Measurements from ENCODE around the gene HDDC3. TPM values are rescaled to one million over a fixed set of nuclear protein-coding genes. Genes with fewer than 3 reads are reported as not detected.

HDDC3 gene
- total and polyA plus RNA-seq, 9 of the 15 experiments (the other 6 are each of a cell fraction or from before 2014, with no cell fraction given), result 14.9 to 55.8 (median 36.9) TPM

DNA sequence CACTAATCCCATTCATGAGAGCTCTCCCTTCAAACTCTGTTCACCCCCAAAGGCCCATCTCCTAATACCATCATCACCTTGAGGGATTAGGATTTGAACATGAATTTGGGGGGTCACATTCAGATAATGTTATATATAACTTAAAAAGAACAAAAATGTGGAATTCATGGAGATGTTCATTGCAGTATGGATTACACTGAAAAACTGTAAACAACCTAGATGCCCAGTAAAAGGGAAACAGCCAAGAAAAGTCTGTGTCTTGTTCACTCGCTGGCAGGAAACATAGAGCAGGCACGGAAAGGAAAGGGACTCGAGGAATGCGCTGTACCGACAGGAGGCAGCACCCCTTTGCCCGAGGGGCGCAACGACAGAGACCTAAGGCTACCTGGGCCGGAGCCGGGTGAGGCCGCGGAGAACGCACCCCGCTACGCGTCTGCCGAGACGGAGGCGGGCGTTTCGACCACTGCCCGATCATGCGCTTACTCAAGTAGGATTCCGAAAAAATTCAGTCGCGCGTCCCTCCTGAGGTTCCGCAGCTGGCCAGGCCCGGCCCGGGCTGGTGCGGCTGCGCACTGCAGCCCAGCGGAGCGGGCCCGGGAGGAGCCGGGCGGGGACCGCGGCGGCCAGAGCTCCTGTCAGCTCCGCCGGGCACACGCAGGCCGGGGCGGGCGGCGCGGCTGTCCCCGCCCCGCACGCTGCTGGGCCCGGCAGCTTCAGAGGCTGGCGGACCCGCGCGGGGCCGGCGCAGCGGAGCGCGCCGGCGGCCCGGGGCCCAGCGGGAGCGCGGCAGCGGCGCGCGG is 30.1 kb downstream of the HDDC3 start (continued):
- TF ChIP-seq, protein P1, sequence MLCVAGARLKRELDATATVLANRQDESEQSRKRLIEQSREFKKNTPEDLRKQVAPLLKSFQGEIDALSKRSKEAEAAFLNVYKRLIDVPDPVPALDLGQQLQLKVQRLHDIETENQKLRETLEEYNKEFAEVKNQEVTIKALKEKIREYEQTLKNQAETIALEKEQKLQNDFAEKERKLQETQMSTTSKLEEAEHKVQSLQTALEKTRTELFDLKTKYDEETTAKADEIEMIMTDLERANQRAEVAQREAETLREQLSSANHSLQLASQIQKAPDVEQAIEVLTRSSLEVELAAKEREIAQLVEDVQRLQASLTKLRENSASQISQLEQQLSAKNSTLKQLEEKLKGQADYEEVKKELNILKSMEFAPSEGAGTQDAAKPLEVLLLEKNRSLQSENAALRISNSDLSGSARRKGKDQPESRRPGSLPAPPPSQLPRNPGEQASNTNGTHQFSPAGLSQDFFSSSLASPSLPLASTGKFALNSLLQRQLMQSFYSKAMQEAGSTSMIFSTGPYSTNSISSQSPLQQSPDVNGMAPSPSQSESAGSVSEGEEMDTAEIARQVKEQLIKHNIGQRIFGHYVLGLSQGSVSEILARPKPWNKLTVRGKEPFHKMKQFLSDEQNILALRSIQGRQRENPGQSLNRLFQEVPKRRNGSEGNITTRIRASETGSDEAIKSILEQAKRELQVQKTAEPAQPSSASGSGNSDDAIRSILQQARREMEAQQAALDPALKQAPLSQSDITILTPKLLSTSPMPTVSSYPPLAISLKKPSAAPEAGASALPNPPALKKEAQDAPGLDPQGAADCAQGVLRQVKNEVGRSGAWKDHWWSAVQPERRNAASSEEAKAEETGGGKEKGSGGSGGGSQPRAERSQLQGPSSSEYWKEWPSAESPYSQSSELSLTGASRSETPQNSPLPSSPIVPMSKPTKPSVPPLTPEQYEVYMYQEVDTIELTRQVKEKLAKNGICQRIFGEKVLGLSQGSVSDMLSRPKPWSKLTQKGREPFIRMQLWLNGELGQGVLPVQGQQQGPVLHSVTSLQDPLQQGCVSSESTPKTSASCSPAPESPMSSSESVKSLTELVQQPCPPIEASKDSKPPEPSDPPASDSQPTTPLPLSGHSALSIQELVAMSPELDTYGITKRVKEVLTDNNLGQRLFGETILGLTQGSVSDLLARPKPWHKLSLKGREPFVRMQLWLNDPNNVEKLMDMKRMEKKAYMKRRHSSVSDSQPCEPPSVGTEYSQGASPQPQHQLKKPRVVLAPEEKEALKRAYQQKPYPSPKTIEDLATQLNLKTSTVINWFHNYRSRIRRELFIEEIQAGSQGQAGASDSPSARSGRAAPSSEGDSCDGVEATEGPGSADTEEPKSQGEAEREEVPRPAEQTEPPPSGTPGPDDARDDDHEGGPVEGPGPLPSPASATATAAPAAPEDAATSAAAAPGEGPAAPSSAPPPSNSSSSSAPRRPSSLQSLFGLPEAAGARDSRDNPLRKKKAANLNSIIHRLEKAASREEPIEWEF (CRISPR knock-in tag; IDR thresholded peaks at IDR 0.05), result peak; percentile 5; the same call in 1 of the 2 replicates
- TF ChIP-seq KLF1 (tag; IDR thresholded peaks at IDR 0.05), result no peak
- TF ChIP-seq EP300 (IDR thresholded peaks at IDR 0.05; ENCODE audit: low read length), result no peak
- TF ChIP-seq SREBF2 (CRISPR knock-in tag; IDR thresholded peaks at IDR 0.05), result no peak
- TF ChIP-seq, protein P2, sequence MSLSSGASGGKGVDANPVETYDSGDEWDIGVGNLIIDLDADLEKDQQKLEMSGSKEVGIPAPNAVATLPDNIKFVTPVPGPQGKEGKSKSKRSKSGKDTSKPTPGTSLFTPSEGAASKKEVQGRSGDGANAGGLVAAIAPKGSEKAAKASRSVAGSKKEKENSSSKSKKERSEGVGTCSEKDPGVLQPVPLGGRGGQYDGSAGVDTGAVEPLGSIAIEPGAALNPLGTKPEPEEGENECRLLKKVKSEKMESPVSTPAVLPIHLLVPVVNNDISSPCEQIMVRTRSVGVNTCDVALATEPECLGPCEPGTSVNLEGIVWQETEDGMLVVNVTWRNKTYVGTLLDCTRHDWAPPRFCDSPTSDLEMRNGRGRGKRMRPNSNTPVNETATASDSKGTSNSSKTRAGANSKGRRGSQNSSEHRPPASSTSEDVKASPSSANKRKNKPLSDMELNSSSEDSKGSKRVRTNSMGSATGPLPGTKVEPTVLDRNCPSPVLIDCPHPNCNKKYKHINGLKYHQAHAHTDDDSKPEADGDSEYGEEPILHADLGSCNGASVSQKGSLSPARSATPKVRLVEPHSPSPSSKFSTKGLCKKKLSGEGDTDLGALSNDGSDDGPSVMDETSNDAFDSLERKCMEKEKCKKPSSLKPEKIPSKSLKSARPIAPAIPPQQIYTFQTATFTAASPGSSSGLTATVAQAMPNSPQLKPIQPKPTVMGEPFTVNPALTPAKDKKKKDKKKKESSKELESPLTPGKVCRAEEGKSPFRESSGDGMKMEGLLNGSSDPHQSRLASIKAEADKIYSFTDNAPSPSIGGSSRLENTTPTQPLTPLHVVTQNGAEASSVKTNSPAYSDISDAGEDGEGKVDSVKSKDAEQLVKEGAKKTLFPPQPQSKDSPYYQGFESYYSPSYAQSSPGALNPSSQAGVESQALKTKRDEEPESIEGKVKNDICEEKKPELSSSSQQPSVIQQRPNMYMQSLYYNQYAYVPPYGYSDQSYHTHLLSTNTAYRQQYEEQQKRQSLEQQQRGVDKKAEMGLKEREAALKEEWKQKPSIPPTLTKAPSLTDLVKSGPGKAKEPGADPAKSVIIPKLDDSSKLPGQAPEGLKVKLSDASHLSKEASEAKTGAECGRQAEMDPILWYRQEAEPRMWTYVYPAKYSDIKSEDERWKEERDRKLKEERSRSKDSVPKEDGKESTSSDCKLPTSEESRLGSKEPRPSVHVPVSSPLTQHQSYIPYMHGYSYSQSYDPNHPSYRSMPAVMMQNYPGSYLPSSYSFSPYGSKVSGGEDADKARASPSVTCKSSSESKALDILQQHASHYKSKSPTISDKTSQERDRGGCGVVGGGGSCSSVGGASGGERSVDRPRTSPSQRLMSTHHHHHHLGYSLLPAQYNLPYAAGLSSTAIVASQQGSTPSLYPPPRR (CRISPR knock-in tag; IDR thresholded peaks at IDR 0.05; ENCODE audit: borderline replicate concordance), result no peak
- TF ChIP-seq FOXJ2 (tag; IDR thresholded peaks at IDR 0.05), result peak; percentile 13
- TF ChIP-seq OTX1 (CRISPR knock-in tag; IDR thresholded peaks at IDR 0.05), result no peak
- TF ChIP-seq, protein P3, sequence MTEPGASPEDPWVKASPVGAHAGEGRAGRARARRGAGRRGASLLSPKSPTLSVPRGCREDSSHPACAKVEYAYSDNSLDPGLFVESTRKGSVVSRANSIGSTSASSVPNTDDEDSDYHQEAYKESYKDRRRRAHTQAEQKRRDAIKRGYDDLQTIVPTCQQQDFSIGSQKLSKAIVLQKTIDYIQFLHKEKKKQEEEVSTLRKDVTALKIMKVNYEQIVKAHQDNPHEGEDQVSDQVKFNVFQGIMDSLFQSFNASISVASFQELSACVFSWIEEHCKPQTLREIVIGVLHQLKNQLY (CRISPR knock-in tag; conservative IDR thresholded peaks at IDR 0.05), result no peak
- TF ChIP-seq MYC (IDR thresholded peaks at IDR 0.05; ENCODE audit: low read depth, low read length), result peak; percentile 39
- no peak; the same call in none of the 2 replicates for TF ChIP-seq MYC (CRISPR knock-in tag; IDR thresholded peaks at IDR 0.05; ENCODE audit: borderline replicate concordance, low read depth)
- TF ChIP-seq CREM (IDR thresholded peaks at IDR 0.05; ENCODE audit: low read depth), result peak; percentile 42; the same call in 1 of the 2 replicates
- no peak for TF ChIP-seq BRCA1 (IDR thresholded peaks at IDR 0.05)
- no peak for TF ChIP-seq BRCA1 (CRISPR knock-in tag; IDR thresholded peaks at IDR 0.05)
- TF ChIP-seq, protein P4, sequence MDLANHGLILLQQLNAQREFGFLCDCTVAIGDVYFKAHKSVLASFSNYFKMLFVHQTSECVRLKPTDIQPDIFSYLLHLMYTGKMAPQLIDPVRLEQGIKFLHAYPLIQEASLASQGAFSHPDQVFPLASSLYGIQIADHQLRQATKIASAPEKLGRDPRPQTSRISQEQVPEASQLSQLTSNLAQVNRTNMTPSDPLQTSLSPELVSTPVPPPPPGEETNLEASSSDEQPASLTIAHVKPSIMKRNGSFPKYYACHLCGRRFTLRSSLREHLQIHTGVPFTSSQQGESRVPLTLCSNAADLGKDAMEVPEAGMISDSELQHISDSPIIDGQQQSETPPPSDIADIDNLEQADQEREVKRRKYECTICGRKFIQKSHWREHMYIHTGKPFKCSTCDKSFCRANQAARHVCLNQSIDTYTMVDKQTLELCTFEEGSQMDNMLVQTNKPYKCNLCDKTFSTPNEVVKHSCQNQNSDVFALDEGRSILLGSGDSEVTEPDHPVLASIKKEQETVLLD (IDR thresholded peaks at IDR 0.05), result no peak; the same call in 1 of the 2 replicates
- TF ChIP-seq IFI16 (CRISPR knock-in tag; IDR thresholded peaks at IDR 0.05), result no peak
- TF ChIP-seq TAF7 (tag; IDR thresholded peaks at IDR 0.05), result no peak
